AG09319 (cell line): Measurements from ENCODE around the gene MAMDC4.
"Not testable (repeated sequence)": the region's sequence is repeated elsewhere in the genome, so short reads cannot be mapped to it uniquely, and the experiment has no call there.

Source experiments
- DNase-seq: peaks from one replicate; pipeline ENCODE4 v3.0.0-alpha.2; 2010; ENCODE audit warnings: low read depth; ENCODE audit errors: extremely low read depth
- TF ChIP-seq, protein P1 (sequence below): IDR thresholded peaks from 2 replicates; pipeline ENCODE4 v1.5.1; 2011; ENCODE audit warnings: low read depth, mild to moderate bottlenecking, inconsistent platforms, low read length, moderate library complexity

Gene MAMDC4

GRCh38 chr9:136861874-136862457 is 9.8 kb downstream of the MAMDC4 start:
- TF ChIP-seq, protein P1, sequence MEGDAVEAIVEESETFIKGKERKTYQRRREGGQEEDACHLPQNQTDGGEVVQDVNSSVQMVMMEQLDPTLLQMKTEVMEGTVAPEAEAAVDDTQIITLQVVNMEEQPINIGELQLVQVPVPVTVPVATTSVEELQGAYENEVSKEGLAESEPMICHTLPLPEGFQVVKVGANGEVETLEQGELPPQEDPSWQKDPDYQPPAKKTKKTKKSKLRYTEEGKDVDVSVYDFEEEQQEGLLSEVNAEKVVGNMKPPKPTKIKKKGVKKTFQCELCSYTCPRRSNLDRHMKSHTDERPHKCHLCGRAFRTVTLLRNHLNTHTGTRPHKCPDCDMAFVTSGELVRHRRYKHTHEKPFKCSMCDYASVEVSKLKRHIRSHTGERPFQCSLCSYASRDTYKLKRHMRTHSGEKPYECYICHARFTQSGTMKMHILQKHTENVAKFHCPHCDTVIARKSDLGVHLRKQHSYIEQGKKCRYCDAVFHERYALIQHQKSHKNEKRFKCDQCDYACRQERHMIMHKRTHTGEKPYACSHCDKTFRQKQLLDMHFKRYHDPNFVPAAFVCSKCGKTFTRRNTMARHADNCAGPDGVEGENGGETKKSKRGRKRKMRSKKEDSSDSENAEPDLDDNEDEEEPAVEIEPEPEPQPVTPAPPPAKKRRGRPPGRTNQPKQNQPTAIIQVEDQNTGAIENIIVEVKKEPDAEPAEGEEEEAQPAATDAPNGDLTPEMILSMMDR: no peak
- no peak for DNase-seq

DNA sequence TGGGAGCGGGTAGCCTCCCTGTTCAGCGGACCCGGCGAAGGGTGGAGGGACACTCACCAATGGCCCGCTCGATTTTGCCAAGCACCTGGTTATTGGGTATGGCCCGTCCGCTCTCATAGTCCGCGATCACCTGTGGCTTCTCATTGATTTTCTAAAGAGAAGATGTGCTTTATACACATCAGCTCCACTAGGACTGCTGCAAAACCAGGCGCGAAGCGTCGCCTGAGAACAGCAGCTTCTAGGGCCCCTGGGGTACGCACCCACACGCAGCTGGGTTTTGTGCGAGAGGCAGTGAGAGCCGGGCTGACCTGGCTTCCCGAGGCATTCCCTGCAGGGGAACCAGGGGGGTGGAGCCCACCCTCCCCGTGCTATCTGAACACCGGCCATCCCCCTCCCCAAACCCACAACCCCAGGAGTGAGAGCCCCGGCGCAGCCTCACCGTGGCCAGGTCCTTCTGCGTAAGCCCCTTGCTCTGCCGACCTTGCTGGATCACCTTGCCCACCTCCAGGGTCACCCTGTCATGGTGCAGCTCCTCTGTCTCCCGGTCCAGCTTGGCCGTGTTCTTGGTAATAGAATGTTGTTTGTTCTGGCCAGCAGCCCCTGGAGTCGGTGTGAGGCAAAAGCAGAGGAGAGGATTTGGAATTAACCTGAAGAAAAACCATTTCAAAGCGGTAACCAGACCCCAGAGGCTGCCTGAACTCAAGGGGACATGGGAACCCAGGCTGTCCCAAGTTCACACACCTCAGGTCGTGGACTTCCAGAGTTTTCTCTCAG is 10.9 kb downstream of the MAMDC4 start:
- DNase-seq: no peak
- TF ChIP-seq, protein P1: no peak

DNA sequence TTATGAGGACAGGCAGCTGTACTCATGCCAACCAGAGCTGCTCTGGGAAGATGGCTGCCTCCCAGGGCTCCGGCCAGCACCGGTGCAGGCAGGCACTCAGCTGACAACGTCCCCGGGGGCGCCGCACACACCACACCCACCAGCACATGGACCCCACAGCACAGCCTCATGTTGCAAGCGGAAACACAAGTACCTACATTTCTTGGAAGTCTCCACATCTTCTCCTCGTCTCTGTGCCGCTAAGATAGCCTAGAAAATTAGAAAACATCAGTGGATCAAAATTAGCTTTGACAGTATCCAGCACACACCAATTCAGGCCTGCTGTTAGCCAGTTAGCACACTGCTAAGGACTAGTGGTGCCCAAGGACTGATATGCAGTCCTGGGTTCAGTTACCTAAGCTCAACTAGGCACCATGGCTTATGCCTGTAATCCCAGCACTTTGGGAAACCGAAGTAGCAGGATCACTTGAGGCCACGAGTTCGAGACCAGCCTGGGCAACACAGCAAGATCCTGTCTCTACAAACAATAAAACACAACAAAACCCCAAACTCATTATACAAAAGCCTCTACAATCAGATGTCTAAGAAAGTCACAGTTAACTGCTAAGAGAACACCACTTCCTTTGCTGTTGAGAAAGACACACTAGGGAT is 11.6 kb downstream of the MAMDC4 start:
- TF ChIP-seq, protein P1: no peak
- DNase-seq: no peak

GRCh38 chr9:136865041-136865767 is 13.1 kb downstream of the MAMDC4 start:
- DNase-seq: no peak
- TF ChIP-seq, protein P1: no peak

GRCh38 chr9:136865768-136866103 is 13.6 kb downstream of the MAMDC4 start:
- no peak for DNase-seq
- TF ChIP-seq, protein P1: no peak

GRCh38 chr9:136866898-136867421 is 14.8 kb downstream of the MAMDC4 start:
- not testable (repeated sequence) for DNase-seq

DNA sequence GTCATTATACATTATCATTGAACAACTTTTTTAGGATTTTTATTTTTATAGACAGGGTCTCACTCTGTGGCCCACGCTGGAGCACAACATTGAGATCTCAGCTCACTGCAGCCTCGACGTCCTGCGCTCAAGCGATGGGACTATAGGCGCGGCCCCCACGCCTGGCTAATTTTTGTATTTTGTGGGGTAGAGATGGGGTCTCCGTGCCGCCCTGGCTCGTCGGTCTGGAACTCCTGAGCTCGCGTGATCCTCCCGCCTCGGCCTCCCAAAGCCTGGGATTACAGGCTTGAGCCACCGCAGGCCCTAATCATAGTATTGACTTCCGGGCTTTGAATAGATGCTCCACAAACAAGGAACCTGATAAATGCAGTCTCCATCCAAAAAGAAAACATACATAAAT is 15.3 kb downstream of the MAMDC4 start:
- no peak for DNase-seq
- TF ChIP-seq, protein P1: no peak
